ENCODE data around the gene GART. TPM values are rescaled to one million over a fixed set of nuclear protein-coding genes. Genes with fewer than 3 reads are reported as not detected.

Gene GART
- total and polyA plus RNA-seq, 2 of the 4 experiments (the other 2 are of a cell fraction), result 29.9 to 73.8 TPM

GRCh38 chr21:33492571-33492970, 49.3 kb downstream of the GART start:
- BruUV-seq (replicated peaks), result no TSS peak
- Histone ChIP-seq H4K91ac (ENCODE audit: insufficient read depth, low read depth, low read length) (no peak overlapping the region), H2BK5ac (ENCODE audit: low read depth, low read length, poor library complexity, severe bottlenecking) (no peak overlapping the region), H4K8ac (ENCODE audit: low read depth in 2 of 2, low read length in 2 of 2) (no peak overlapping the region), H3K4me3 (ENCODE audit: insufficient read depth, low read depth, low read length) (no peak overlapping the region), H2BK120ac (ENCODE audit: low read depth, low read length) (no peak overlapping the region), H2BK20ac (ENCODE audit: low read depth, low read length) (no peak overlapping the region), H3K4me2 (ENCODE audit: low read depth, low read length) (no peak overlapping the region), H3K23ac (ENCODE audit: low read depth, low read length) (no peak overlapping the region), H3K9ac (ENCODE audit: low read depth, low read length) (no peak overlapping the region), H3K27ac (ENCODE audit: insufficient read depth, low read length) (no peak overlapping the region), H4K20me1 (ENCODE audit: insufficient read depth, low read length) (no peaks in the 10 kb centered on the region), H4K5ac (ENCODE audit: low read depth, low read length) (no peak overlapping the region), H3K9me1 (ENCODE audit: insufficient read depth, low read length) (0 out of 2 replicates have a peak, but pooled peaks cover 4% of the 10 kb centered on the region), H3K14ac (replicated peaks; ENCODE audit: low read depth, low read length) (no peak overlapping the region), H2AFZ (replicated peaks; ENCODE audit: low read length, poor library complexity) (no peak overlapping the region), H2AK5ac (ENCODE audit: low read depth, low read length) (no peak overlapping the region), H3K79me1 (ENCODE audit: low read depth in 1 of 2, low read length in 2 of 2) (0 out of 4 replicates have a peak, but pooled peaks cover 0 to 2% of the 10 kb centered on the region in 2 experiments), H2AK9ac (replicated peaks; ENCODE audit: low read depth, low read length, poor library complexity) (no peak overlapping the region), H3K27me3 (ENCODE audit: control insufficient read depth, insufficient read depth, low read length) (peaks cover 8% of the 10 kb centered on the region; the same call in 1 of the 2 replicates), H2BK15ac (ENCODE audit: low read depth, low read length) (no peak overlapping the region), H3K4ac (ENCODE audit: low read depth, low read length) (no peak overlapping the region), H3K4me1 (ENCODE audit: control insufficient read depth, insufficient read depth, low read length) (peaks cover 3% of the 10 kb centered on the region; the same call in 1 of the 2 replicates), H3K56ac (ENCODE audit: extremely low read depth, insufficient read depth, low read length) (no peak overlapping the region), H3K36me3 (ENCODE audit: control insufficient read depth, insufficient read depth, low read length) (no peaks in the 10 kb centered on the region), H3K9me3 (ENCODE audit: control insufficient read depth, insufficient read depth, low read length) (no peaks in the 10 kb centered on the region), H3K18ac (ENCODE audit: low read depth, low read length) (no peak overlapping the region)
- WGBS, 2 experiments (ENCODE audit: extremely low coverage in 2 of 2, insufficient read length in 1 of 2), result no CpG with 5 or more reads among the region's 2 CpGs
- CTCF ChIA-PET, result no interaction called here
- intact Hi-C loops (cut with micrococcal nuclease), result no loop called here
- dilution Hi-C loops (cut with HindIII; ENCODE audit: low sequenced_read_pairs, unreplicated experiment), result no loop called here
- peak; percentile 84 for TF ChIP-seq CEBPB (IDR thresholded peaks at IDR 0.05; ENCODE audit: low read depth, low read length)
- TF ChIP-seq POLR2A (IDR thresholded peaks at IDR 0.05; ENCODE audit: low read depth, low read length), result no peak
- POLR2A ChIA-PET (ENCODE audit: unreplicated experiment), result no interaction called here
- ATAC-seq (ENCODE audit: low read depth) (no peak), DNase-seq (peak; percentile 57)
- in situ Hi-C loops (cut with MboI; ENCODE audit: low sequenced_read_pairs), result no loop called here

Data from IMR-90 (cell line).